ENCODE data around the gene KLHL29. TPM values are rescaled to one million over a fixed set of nuclear protein-coding genes. Genes with fewer than 3 reads are reported as not detected.

KLHL29 gene
- total RNA-seq, 2 experiments from 2014 or later = 2.5 to 2.7 TPM

DNA sequence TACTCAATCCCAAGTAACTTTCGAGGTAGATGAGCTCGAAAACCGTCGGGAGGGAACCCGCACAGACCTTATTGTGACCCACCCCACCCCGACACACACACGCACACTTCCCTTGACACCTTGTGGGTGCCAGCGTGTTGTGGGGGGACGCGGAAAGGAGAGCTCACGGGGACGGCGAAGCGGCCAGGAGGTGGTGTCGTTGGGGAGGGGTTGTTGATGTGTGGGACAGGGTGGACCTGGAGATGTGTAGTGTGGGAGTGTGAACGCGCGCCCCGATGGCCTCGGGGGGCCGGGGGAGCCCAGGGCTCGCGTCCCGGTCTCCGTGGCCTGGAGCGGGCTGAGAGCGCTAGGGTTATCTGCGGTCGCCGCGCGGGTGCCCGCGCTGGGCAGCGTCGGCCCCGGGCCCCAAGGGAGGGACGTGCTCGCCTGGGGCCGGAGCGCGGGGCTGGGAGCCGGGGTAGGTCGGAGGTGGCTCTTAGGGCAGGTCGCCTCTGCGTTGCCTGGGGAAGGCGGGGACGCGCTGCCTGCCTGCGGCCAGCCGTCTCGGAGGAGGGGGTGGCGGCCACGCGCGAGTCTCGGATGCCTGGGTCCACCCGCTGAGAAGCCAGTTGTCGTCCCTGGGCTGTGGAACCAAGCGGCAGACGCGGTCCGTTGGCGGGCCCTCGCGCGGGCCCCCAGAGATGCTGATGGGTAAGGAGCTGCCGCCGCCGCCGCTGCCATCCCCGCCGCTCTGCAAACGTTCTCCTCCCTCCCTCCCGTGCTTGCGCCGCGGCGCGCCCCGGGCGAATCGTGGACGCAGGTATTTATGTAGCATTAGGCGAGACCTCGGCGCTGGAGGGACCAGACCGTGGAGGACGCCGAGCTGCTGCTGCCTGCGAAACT is 1.6 kb downstream of the KLHL29 start:
- H3K4me1 Mint-ChIP-seq (ENCODE audit: low read depth) = peaks cover 25% of the 10 kb centered on the region
- H3K36me3 Mint-ChIP-seq (ENCODE audit: low read depth) = no peaks in the 10 kb centered on the region
- Histone ChIP-seq H3K27ac (ENCODE audit: low read depth in 1 of 2, low read length in 2 of 2) (no peak overlapping the region), H3K4me3 (ENCODE audit: low read length) (peak overlapping the region; percentile 45), H3K4me1 (ENCODE audit: insufficient read depth, low read length) (peaks cover 19% of the 10 kb centered on the region), H3K27me3 (ENCODE audit: control insufficient read depth in 1 of 2, insufficient read depth in 2 of 2, low read length in 2 of 2) (peaks cover 15 to 33% of the 10 kb centered on the region in 2 experiments), H3K9me3 (ENCODE audit: control insufficient read depth in 1 of 2, insufficient read depth in 1 of 2, low read length in 2 of 2) (no peaks in the 10 kb centered on the region), H3K36me3 (ENCODE audit: insufficient read depth, low read length) (no peaks in the 10 kb centered on the region)
- peak in 5 of 14 experiments; percentile 5 to 34 (median 16) for DNase-seq
- intact Hi-C loops (cut with DNase I, micrococcal nuclease) = loop anchor here in 1 of 2 experiments (5.0 kb wide), 1 partner anchor 66 kb away; no protein-coding TSS in a partner anchor
- TF ChIP-seq, protein P1, sequence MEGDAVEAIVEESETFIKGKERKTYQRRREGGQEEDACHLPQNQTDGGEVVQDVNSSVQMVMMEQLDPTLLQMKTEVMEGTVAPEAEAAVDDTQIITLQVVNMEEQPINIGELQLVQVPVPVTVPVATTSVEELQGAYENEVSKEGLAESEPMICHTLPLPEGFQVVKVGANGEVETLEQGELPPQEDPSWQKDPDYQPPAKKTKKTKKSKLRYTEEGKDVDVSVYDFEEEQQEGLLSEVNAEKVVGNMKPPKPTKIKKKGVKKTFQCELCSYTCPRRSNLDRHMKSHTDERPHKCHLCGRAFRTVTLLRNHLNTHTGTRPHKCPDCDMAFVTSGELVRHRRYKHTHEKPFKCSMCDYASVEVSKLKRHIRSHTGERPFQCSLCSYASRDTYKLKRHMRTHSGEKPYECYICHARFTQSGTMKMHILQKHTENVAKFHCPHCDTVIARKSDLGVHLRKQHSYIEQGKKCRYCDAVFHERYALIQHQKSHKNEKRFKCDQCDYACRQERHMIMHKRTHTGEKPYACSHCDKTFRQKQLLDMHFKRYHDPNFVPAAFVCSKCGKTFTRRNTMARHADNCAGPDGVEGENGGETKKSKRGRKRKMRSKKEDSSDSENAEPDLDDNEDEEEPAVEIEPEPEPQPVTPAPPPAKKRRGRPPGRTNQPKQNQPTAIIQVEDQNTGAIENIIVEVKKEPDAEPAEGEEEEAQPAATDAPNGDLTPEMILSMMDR (IDR thresholded peaks at IDR 0.05) = no peak
- CTCF ChIA-PET = no interaction called here
- POLR2A ChIA-PET = interaction anchor here (0.7 to 1.1 kb wide), 3 partner anchors 10 to 146 kb away, joined by 3 to 4 read pairs (median 3); no protein-coding TSS in a partner anchor
- no peak overlapping the region for H3K27ac Mint-ChIP-seq
- peaks cover 68% of the 10 kb centered on the region for H3K27me3 Mint-ChIP-seq
- H3K4me3 Mint-ChIP-seq = peak overlapping the region; percentile 89
- no peaks in the 10 kb centered on the region for H3K9me3 Mint-ChIP-seq
- no peak for ATAC-seq (ENCODE audit: poor library complexity)

DNA sequence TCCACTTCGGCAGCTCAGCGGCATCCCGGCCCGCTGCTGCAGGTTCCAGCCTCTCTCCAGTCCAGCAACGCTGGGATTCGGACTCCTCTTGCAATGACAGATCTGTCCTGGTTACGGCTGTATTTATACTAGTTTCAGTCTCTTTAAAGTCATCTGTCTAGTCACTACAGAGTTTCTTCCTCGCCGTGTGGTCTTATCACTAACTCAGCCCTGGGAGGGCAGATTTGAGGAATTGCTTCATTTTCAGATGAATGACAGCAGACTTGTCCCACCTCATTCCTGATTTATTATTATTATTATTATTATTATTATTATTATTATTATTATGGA is 2.2 kb downstream of the KLHL29 start:
- intact Hi-C loops (cut with DNase I, micrococcal nuclease) = loop anchor here in 1 of 2 experiments (5.0 kb wide), 1 partner anchor 65 kb away; no protein-coding TSS in a partner anchor
- POLR2A ChIA-PET = interaction anchor here (0.7 to 1.1 kb wide), 3 partner anchors 9 to 145 kb away, joined by 3 to 4 read pairs (median 3); no protein-coding TSS in a partner anchor
- Histone ChIP-seq H3K4me1 (ENCODE audit: insufficient read depth, low read length) (peaks cover 19% of the 10 kb centered on the region), H3K4me3 (ENCODE audit: low read length) (peak overlapping the region; percentile 45), H3K36me3 (ENCODE audit: insufficient read depth, low read length) (no peaks in the 10 kb centered on the region), H3K27ac (ENCODE audit: low read depth in 1 of 2, low read length in 2 of 2) (no peak overlapping the region), H3K9me3 (ENCODE audit: control insufficient read depth in 1 of 2, insufficient read depth in 1 of 2, low read length in 2 of 2) (no peaks in the 10 kb centered on the region), H3K27me3 (ENCODE audit: control insufficient read depth in 1 of 2, insufficient read depth in 2 of 2, low read length in 2 of 2) (peaks cover 15 to 33% of the 10 kb centered on the region in 2 experiments)
- TF ChIP-seq, protein P1 (IDR thresholded peaks at IDR 0.05) = no peak
- peak overlapping the region; percentile 82 for H3K4me3 Mint-ChIP-seq
- H3K9me3 Mint-ChIP-seq = no peaks in the 10 kb centered on the region
- H3K27ac Mint-ChIP-seq = no peak overlapping the region
- H3K27me3 Mint-ChIP-seq = peaks cover 72% of the 10 kb centered on the region
- ATAC-seq (ENCODE audit: poor library complexity) (no peak), DNase-seq (no peak)
- H3K36me3 Mint-ChIP-seq (ENCODE audit: low read depth) = no peaks in the 10 kb centered on the region
- CTCF ChIA-PET = no interaction called here
- peaks cover 25% of the 10 kb centered on the region for H3K4me1 Mint-ChIP-seq (ENCODE audit: low read depth)

DNA sequence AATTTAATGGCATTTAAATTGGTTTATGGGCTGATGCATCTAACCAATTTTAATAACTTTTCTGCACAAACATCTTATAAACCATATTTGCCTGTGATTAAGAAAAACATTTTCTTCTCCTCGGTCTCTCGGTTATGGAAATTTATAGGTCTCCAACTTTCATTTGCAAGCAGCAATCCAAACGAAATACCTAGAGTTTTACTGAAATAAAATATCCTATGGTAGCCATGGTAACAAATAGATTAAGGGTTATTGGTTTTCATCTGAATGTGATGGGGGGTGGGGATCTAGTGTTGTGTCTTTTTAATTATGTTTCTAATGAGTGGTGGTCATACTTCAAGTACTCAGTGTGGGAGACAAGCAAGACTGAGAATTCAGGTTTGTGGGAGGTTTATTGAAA is 2.9 kb downstream of the KLHL29 start:
- peaks cover 30% of the 10 kb centered on the region for H3K4me1 Mint-ChIP-seq (ENCODE audit: low read depth)
- ChIA-PET CTCF (no interaction called here), POLR2A (no interaction called here)
- ATAC-seq (ENCODE audit: poor library complexity) = no peak
- no peaks in the 10 kb centered on the region for H3K36me3 Mint-ChIP-seq (ENCODE audit: low read depth)
- H3K36me3 ChIP-seq (ENCODE audit: insufficient read depth, low read length) = no peaks in the 10 kb centered on the region
- intact Hi-C loops (cut with DNase I, micrococcal nuclease) = loop anchor here in 1 of 2 experiments (5.0 kb wide), 1 partner anchor 64 kb away; no protein-coding TSS in a partner anchor
- peak overlapping the region; percentile 3 for H3K4me3 Mint-ChIP-seq
- peaks cover 15 to 33% of the 10 kb centered on the region in 2 experiments for H3K27me3 ChIP-seq (ENCODE audit: control insufficient read depth in 1 of 2, insufficient read depth in 2 of 2, low read length in 2 of 2)
- no peak overlapping the region for H3K27ac Mint-ChIP-seq
- TF ChIP-seq, protein P1 (IDR thresholded peaks at IDR 0.05) = no peak
- H3K9me3 Mint-ChIP-seq = no peaks in the 10 kb centered on the region
- H3K4me3 ChIP-seq (ENCODE audit: low read length) = no peak overlapping the region
- H3K9me3 ChIP-seq (ENCODE audit: control insufficient read depth in 1 of 2, insufficient read depth in 1 of 2, low read length in 2 of 2) = no peaks in the 10 kb centered on the region
- no peak for DNase-seq
- H3K27ac ChIP-seq (ENCODE audit: low read depth in 1 of 2, low read length in 2 of 2) = no peak overlapping the region
- peaks cover 19% of the 10 kb centered on the region for H3K4me1 ChIP-seq (ENCODE audit: insufficient read depth, low read length)
- H3K27me3 Mint-ChIP-seq = peaks cover 70% of the 10 kb centered on the region
